Measurements from ENCODE around the gene EYA3.

Gene EYA3

DNA sequence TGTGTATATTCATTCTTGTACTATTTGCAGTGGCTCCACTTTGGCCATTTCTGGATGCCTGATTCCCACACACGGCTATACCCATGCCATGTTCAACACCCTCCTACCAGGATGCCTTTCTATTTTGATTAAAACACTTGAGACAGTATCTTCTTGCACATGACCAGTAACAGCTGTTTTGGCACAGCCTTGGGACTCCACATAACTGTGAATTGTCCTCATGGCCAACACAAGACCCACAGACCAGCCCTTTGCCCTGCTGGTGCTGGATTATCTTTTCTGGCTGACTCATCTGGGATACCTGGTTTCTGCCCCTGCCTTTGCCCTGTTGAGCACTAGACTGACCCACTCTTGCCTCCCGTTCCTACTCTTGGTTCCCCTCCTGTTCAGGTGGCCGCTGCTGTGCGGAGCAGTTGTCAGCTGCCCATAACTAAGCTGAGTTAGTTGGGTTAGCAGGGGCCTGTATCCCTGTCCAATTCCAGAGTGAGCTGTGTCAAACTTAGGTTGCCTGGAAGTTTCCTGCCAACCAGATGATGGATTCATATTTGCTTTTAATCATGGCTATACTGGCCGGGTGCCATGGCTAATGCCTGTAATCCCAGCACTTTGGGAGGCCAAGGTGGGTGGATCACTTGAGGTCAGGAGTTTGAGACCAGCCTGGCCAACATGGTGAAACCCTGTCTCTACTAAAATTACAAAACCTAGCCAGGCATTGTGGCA is 10.8 kb upstream of the EYA3 start:
- Histone ChIP-seq H3K27me3 (replicated peaks; ENCODE audit: insufficient read depth, low read length) (no peaks in the 10 kb centered on the region), H2AFZ (ENCODE audit: low read length) (no peak overlapping the region), H3K9me2 (replicated peaks; ENCODE audit: insufficient read depth, low read length) (no peaks in the 10 kb centered on the region), H3K27ac (ENCODE audit: low read length) (no peak overlapping the region), H3K36me3 (replicated peaks; ENCODE audit: insufficient read depth, low read length) (no peaks in the 10 kb centered on the region), H3K9me3 (replicated peaks; ENCODE audit: insufficient read depth, low read length) (no peaks in the 10 kb centered on the region), H3K4me1 (ENCODE audit: low read length) (no peaks in the 10 kb centered on the region), H3K9ac (ENCODE audit: low read length) (no peak overlapping the region), H4K20me1 (ENCODE audit: insufficient read depth, low read length) (no peaks in the 10 kb centered on the region), H3K4me3 (ENCODE audit: low read length) (no peak overlapping the region), H3K79me2 (ENCODE audit: low read length) (no peaks in the 10 kb centered on the region), H3F3A (ENCODE audit: insufficient read depth, low read length) (no peaks in the 10 kb centered on the region), H3K4me2 (ENCODE audit: low read depth, low read length) (no peak overlapping the region)
- DNase-seq: no peak
- TF ChIP-seq, protein P1, sequence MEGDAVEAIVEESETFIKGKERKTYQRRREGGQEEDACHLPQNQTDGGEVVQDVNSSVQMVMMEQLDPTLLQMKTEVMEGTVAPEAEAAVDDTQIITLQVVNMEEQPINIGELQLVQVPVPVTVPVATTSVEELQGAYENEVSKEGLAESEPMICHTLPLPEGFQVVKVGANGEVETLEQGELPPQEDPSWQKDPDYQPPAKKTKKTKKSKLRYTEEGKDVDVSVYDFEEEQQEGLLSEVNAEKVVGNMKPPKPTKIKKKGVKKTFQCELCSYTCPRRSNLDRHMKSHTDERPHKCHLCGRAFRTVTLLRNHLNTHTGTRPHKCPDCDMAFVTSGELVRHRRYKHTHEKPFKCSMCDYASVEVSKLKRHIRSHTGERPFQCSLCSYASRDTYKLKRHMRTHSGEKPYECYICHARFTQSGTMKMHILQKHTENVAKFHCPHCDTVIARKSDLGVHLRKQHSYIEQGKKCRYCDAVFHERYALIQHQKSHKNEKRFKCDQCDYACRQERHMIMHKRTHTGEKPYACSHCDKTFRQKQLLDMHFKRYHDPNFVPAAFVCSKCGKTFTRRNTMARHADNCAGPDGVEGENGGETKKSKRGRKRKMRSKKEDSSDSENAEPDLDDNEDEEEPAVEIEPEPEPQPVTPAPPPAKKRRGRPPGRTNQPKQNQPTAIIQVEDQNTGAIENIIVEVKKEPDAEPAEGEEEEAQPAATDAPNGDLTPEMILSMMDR (IDR thresholded peaks at IDR 0.05; ENCODE audit: low read length): no peak

DNA sequence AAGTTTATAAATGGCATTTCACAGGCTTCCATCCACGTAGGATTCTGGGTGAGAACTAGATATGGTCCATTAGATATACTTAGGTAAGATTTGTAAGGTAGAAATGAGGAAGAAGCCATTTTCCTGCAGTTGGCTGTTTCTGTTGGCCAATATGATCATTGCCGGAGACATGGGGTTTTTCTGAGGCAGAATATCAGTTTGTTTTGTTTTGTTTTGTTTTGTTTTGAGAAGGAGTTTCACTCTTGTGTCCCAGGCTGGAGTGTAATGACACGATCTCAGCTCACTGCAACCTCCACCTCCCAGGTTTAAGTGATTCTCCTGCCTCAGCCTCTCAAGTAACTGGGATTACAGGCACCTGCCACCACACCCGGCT is 8.7 kb upstream of the EYA3 start:
- Histone ChIP-seq H3K79me2 (ENCODE audit: low read length) (no peaks in the 10 kb centered on the region), H2AFZ (ENCODE audit: low read length) (no peak overlapping the region), H3K4me2 (ENCODE audit: low read depth, low read length) (no peak overlapping the region), H3K27me3 (replicated peaks; ENCODE audit: insufficient read depth, low read length) (no peaks in the 10 kb centered on the region), H3K4me3 (ENCODE audit: low read length) (no peak overlapping the region), H3F3A (ENCODE audit: insufficient read depth, low read length) (no peaks in the 10 kb centered on the region), H3K27ac (ENCODE audit: low read length) (no peak overlapping the region), H4K20me1 (ENCODE audit: insufficient read depth, low read length) (no peaks in the 10 kb centered on the region), H3K4me1 (ENCODE audit: low read length) (no peaks in the 10 kb centered on the region), H3K9me2 (replicated peaks; ENCODE audit: insufficient read depth, low read length) (no peaks in the 10 kb centered on the region), H3K9me3 (replicated peaks; ENCODE audit: insufficient read depth, low read length) (no peaks in the 10 kb centered on the region), H3K36me3 (replicated peaks; ENCODE audit: insufficient read depth, low read length) (no peaks in the 10 kb centered on the region), H3K9ac (ENCODE audit: low read length) (no peak overlapping the region)
- no peak for TF ChIP-seq EZH2 (optimal IDR thresholded peaks at IDR 0.05; ENCODE audit: low read depth, low read length)
- TF ChIP-seq, protein P1 (IDR thresholded peaks at IDR 0.05; ENCODE audit: low read length): no peak
- TF ChIP-seq EZH2phosphoT487 (IDR thresholded peaks at IDR 0.05; ENCODE audit: low read length): no peak
- DNase-seq: no peak

DNA sequence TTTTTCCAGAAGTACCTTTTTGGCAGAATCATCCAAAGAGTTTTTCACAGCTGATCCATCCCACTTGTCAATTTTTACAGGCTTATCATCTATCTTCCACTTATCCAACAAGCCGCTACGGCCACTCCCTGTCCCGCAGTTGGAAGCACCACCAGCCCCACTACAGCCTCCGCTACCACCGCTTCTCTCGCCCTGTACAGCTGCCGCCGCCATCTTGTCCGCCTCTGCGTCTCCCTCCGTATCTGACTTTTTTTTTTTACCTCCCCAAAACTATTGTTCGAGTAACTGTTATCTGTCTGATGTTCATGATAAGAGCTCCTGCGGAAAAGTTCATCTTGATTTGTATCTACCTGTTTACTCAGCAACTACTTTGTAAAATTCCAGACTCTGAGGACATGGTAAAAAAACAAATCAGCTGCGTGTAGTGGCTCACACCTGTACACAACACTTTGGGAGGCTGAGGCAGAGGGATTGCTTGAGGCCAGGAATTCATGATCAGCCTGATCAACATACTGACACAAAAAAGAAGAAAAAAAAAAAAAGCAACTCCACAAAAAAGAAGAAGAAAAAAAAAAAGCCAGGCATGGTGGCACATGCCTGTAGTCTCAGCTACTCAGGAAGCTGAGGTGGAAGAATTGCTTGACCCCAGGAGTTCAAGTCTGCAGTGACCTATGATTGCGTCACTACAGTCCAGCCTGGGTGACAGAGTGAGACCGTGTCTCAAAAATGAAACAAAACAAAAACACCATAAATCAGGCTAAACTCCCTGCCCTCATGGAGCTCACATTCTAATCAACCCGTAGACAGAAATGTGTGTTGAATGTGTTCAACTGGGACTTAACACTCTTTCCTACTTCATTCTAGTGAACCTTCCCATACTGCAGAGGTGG is 8.0 kb upstream of the EYA3 start:
- no peak overlapping the region for H3K9ac ChIP-seq (ENCODE audit: low read length)
- H3K4me2 ChIP-seq (ENCODE audit: low read depth, low read length): no peak overlapping the region
- H4K20me1 ChIP-seq (ENCODE audit: insufficient read depth, low read length): no peaks in the 10 kb centered on the region
- H3K9me2 ChIP-seq (replicated peaks; ENCODE audit: insufficient read depth, low read length): no peaks in the 10 kb centered on the region
- no peaks in the 10 kb centered on the region for H3K4me1 ChIP-seq (ENCODE audit: low read length)
- H3K4me3 ChIP-seq (ENCODE audit: low read length): no peak overlapping the region
- TF ChIP-seq EZH2 (optimal IDR thresholded peaks at IDR 0.05; ENCODE audit: low read depth, low read length) (no peak), EZH2phosphoT487 (IDR thresholded peaks at IDR 0.05; ENCODE audit: low read length) (no peak)
- H3F3A ChIP-seq (ENCODE audit: insufficient read depth, low read length): no peaks in the 10 kb centered on the region
- DNase-seq: no peak
- no peak overlapping the region for H3K27ac ChIP-seq (ENCODE audit: low read length)
- H3K36me3 ChIP-seq (replicated peaks; ENCODE audit: insufficient read depth, low read length): no peaks in the 10 kb centered on the region
- no peaks in the 10 kb centered on the region for H3K79me2 ChIP-seq (ENCODE audit: low read length)
- no peaks in the 10 kb centered on the region for H3K27me3 ChIP-seq (replicated peaks; ENCODE audit: insufficient read depth, low read length)
- H2AFZ ChIP-seq (ENCODE audit: low read length): no peak overlapping the region
- no peaks in the 10 kb centered on the region for H3K9me3 ChIP-seq (replicated peaks; ENCODE audit: insufficient read depth, low read length)

Measured in MM.1S (cell line).